GM12873 (cell line): Measurements from ENCODE around the gene ECHDC1.

Experiments
- TF ChIP-seq, protein P1 (sequence below): IDR thresholded peaks from 2 replicates; pipeline ENCODE4 v1.5.1; 2012; ENCODE audit warnings: low read depth, mild to moderate bottlenecking, moderate library complexity, low read length, control low read depth; ENCODE audit not compliant: insufficient read depth; ENCODE audit errors: missing control alignments

The ECHDC1 gene

DNA sequence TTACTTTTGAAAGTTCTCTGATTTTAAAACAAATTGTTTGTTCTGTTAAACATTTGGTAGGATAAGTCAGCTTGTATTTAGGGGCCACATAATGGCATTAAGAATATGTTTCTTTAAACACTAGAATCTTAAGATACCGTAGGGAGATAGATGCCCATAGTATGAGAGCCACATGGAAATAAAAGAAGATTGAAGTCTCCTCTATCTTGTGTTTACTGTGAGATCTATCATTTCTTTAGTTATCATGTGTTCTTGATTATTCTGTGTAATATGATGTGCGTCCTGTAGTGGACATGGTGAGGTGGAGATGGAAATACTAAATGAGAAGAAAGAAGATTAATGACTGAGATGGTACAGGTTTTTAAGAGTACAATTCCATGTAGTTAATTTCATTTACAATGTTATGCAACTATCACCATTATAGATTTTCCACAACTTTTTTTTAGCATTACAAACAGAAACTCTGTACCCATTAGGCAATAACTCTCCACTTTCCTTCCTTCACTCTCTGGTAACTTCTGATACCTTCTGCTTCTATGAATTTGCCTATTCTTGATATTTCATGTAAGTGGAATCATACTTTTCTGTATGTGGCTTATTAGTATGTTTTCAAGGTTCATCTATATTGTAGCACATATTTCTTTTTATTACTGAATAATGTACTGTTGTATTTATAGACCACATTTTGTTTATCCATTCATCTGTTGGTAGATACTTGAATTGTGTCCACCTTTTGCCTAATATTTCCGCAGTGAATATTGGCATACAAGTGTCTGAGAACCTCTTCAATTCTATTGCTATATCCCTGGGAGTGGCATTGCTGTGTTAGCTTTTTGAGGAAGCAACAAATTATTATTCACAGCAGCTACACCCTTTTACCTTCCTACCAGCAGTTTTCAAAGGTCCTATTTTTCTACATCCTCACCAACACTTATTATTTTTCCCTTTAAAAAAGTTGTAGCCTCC is 65.2 kb downstream of the ECHDC1 start:
- TF ChIP-seq, protein P1, sequence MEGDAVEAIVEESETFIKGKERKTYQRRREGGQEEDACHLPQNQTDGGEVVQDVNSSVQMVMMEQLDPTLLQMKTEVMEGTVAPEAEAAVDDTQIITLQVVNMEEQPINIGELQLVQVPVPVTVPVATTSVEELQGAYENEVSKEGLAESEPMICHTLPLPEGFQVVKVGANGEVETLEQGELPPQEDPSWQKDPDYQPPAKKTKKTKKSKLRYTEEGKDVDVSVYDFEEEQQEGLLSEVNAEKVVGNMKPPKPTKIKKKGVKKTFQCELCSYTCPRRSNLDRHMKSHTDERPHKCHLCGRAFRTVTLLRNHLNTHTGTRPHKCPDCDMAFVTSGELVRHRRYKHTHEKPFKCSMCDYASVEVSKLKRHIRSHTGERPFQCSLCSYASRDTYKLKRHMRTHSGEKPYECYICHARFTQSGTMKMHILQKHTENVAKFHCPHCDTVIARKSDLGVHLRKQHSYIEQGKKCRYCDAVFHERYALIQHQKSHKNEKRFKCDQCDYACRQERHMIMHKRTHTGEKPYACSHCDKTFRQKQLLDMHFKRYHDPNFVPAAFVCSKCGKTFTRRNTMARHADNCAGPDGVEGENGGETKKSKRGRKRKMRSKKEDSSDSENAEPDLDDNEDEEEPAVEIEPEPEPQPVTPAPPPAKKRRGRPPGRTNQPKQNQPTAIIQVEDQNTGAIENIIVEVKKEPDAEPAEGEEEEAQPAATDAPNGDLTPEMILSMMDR: no peak

DNA sequence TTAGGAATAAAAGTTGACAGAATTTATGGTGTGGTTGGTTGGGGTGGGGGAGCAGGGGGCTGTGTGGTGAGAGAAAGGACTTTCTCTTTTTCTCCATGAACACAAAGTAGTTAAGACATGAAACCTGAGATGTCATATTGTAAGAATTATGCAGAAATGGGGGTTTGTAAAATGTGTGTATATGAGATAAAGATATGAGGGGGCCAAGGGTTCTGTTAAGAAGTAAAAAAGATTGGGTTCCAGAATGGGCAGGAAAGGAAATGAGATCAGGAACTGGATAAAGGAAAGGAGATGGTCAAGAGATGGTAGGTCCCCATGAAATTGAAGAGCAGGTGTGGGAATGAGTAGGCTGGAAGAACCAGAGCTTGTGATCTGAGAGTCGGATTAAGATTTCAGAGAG is 67.1 kb downstream of the ECHDC1 start:
- TF ChIP-seq, protein P1: no peak

DNA sequence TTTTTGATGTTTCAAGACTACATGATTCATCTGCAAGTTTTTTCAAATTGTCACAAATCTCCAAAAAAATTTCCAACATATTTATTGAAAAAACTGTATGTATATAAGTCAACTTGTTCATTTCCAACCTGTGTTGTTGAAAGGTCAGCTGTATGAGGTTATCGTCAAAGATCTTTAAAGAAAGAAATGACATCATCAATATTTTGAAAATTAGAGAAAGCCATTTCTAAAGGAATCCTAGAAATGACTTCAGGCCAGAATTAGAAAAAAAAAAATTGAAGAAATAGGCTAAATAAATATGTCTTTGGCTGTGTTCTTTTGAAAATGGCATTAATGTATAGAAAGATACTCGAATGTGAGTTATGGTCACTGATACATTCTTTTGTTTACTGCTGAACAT is 69.9 kb downstream of the ECHDC1 start:
- TF ChIP-seq, protein P1: no peak

DNA sequence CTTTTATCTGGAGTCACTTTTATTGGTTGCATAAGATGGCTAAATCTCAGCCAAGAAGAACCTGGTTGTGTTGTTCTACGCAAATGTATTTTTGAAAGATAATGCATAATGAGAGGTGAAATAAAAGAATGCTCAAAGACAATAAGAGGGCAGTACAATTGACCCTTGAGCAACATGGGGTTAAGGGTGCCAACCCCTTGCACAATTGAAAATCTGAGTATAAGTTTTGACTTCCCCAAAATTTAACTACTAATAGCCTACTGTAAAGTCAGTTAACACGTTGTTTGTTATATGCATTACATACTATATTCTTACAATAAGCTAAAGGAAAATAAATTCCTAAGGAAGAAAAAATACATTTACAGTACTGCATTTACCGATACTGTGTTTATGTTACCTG is 70.8 kb downstream of the ECHDC1 start:
- TF ChIP-seq, protein P1: no peak

DNA sequence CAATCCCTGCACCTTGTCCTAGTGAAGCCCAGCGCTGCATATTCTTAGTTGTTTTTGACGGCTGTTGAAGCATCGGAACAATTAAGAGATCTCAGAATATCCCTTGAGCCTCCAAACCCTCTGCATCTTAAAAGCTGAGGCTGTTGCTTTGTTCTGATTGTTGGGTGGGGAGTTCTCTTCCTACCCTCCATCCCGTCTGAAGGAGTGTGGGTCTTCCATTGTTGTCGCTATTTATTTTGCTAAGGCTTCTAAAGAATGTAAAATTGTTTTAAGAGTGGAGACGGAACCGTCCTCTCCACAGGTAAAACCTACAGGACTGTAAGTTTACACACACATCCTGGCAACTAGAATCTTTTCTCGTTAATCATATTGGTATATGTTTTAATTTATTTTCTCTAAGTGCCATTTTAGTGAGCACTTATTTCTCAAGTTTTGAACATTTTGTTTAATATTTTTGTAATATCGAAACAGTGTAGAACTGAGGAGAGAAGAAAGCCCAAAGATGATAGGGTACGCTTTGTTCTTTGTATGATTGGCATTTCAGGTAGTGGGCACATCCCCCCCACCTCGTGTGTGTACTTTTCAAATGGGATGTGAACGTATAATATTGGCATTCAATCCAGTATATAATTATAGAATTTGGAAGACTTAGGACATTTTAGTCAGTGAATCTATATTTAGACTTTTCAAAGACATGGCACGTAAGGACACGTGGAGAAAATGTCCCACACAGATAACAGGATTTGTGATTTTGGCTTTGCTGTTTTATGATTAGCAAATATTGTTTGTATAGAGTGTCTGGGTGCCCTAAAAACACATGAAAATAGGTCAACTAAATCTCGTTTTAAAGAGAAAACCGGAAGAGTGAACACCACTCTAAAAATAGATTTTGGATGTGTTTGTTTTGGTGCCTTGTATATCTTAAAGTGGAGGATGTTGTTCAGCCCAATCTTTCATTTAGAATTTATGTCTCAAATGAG is 75.5 kb downstream of the ECHDC1 start:
- TF ChIP-seq, protein P1: no peak

DNA sequence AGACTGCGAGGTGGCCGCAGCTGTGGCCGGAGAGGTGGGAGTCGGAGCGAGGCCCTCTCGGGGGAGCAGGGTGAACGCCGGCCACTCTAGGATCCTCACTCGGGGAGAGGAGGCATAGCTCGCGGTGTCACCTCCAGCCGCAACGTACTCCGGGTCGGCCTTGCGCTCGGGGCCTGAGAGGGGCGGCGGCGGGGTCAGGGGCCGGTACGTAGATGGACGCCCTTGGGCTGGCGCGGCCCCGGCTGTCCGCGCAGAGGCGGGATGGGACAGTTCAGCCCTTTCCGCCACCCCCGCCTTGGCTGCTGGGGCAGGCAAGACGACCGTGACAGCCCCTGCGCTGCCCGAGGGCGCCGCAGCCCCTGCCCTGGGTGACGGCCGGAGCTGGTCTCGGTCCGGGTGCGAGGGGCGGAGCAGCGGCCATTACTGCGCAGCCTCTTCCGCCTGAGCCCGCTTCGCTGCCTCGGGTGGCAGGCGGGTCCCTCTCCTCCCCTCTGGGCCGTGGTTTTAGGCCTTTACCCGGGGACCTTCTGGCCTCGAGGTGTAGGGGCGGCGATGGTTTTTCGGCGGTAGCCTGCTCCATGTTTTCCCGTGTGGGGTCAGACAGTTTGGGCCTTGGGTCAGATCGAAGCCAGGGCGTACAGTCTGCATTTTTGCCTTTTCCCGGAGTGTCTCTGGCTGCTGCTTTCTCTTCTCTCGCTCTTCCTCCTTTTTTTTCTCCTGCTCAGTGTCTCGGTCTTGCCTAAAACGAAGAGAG is 76.3 kb downstream of the ECHDC1 start:
- TF ChIP-seq, protein P1: no peak
